MM.1S (cell line): Measurements from ENCODE around the gene LITAF.

Experiments
- CTCF ChIP-seq: fragments of 300-600 bp; sonication (generic); IDR thresholded peaks from 2 replicates; pipeline ENCODE4 v1.5.1; 2016; ENCODE audit warnings: antibody characterized with exemption, low read length, mixed read lengths
- EZH2 ChIP-seq: fragments of 300-600 bp; sonication (generic); optimal IDR thresholded peaks from 2 replicates; pipeline ENCODE3; 2017; ENCODE audit warnings: low read depth, mild to moderate bottlenecking, antibody characterized with exemption, low read length, mixed read lengths

- TF ChIP-seq EZH2, result no peak
- TF ChIP-seq CTCF, result no peak
Observed at GRCh38 chr16:11497851-11498289, 88.8 kb downstream of the LITAF start.
